ENCODE data around the gene COG4.

COG4 gene

GRCh38 chr16:70434484-70435260, 88.7 kb downstream of the COG4 start:
- no peak for DNase-seq (ENCODE audit: low spot score)

- no peak for DNase-seq (ENCODE audit: low spot score)
Measured at GRCh38 chr16:70433458-70434103, 89.8 kb downstream of the COG4 start.

GRCh38 chr16:70432723-70433457, 90.5 kb downstream of the COG4 start:
- DNase-seq (ENCODE audit: low spot score), result no peak

- DNase-seq (ENCODE audit: low spot score), result no peak
Measured at GRCh38 chr16:70432356-70432722, 91.0 kb downstream of the COG4 start.

- no peak for DNase-seq (ENCODE audit: low spot score)
Measured at GRCh38 chr16:70430667-70431536, 92.5 kb downstream of the COG4 start.
